A673 (cell line): Measurements from ENCODE around the gene IGFBP3. TPM values are rescaled to one million over a fixed set of nuclear protein-coding genes. Genes with fewer than 3 reads are reported as not detected.
A peak's percentile ranks its signal among the peaks of the same experiment; 100 is the strongest.

Experiments
- BruUV-seq: library from RNA; stranded (reverse); fragments of 400-500 nt; replicated peaks from 2 replicates; lab custom pipeline; 2021; lab: Mats Ljungman, UMichigan
- CTCF ChIA-PET: fragments of 300-600 bp; sonication (Branson Sonifier 250); formaldehyde crosslinking; loops from one replicate; lab custom pipeline; 2022; ENCODE audit warnings: antibody characterized with exemption; lab: Charles Lee
- POLR2A ChIA-PET: fragments of 300-600 bp; sonication (Branson Sonifier 250); formaldehyde crosslinking; loops from one replicate; lab custom pipeline; 2022; ENCODE audit warnings: antibody characterized with exemption; ENCODE audit not compliant: low non-redundant PET; lab: Charles Lee
- DNase-seq: peaks from one replicate; pipeline ENCODE4 v3.0.0-alpha.2; 2015; ENCODE audit warnings: low spot score
- H3K27ac ChIP-seq: fragments of 200-600 bp; sonication (generic); 2 replicates; pipeline ENCODE4 v1.5.1; 2016; ENCODE audit warnings: mixed run types, low read depth, mild to moderate bottlenecking, mixed read lengths, antibody characterized with exemption, low read length; ENCODE audit not compliant: poor library complexity, severe bottlenecking
- H3K27me3 ChIP-seq: fragments of 200-600 bp; sonication (generic); replicated peaks from 2 replicates; pipeline ENCODE4 v1.6.1; 2017; ENCODE audit warnings: mixed run types, low read depth, mild to moderate bottlenecking, mixed read lengths, antibody characterized with exemption, low read length; ENCODE audit not compliant: insufficient read depth, poor library complexity
- H3K36me3 ChIP-seq: fragments of 200-600 bp; sonication (generic); 2 replicates; pipeline ENCODE4 v1.6.1; 2016; ENCODE audit warnings: mixed run types, mild to moderate bottlenecking, mixed read lengths, antibody characterized with exemption, low read length; ENCODE audit not compliant: insufficient read depth, poor library complexity, severe bottlenecking
- H3K4me1 ChIP-seq: fragments of 200-600 bp; sonication (generic); 2 replicates; pipeline ENCODE4 v1.6.1; 2017; ENCODE audit warnings: mixed run types, mild to moderate bottlenecking, mixed read lengths, antibody characterized with exemption, low read length; ENCODE audit not compliant: insufficient read depth, poor library complexity, severe bottlenecking
- H3K4me3 ChIP-seq: fragments of 200-600 bp; sonication (generic); 2 replicates; pipeline ENCODE4 v1.5.1; 2016; ENCODE audit warnings: low read depth, mixed run types, mild to moderate bottlenecking, mixed read lengths, low read length; ENCODE audit not compliant: poor library complexity, severe bottlenecking
- H3K9me3 ChIP-seq: fragments of 200-600 bp; sonication (generic); 2 replicates; pipeline ENCODE4 v1.6.1; 2016; ENCODE audit warnings: mixed run types, low read depth, mild to moderate bottlenecking, mixed read lengths, antibody characterized with exemption, low read length; ENCODE audit not compliant: poor library complexity, severe bottlenecking
- CTCF ChIP-seq: fragments of 300-800, 200-600 bp; sonication (generic); conservative IDR thresholded peaks from 2 replicates; pipeline ENCODE4 v1.5.1; 2017; ENCODE audit warnings: low read depth, mild to moderate bottlenecking, antibody characterized with exemption, low read length, moderate library complexity, mixed read lengths
- EZH2 ChIP-seq: fragments of 200-600 bp; sonication (generic); IDR thresholded peaks from 2 replicates; pipeline ENCODE4 v1.6.1; 2017; ENCODE audit warnings: borderline replicate concordance, low read depth, mild to moderate bottlenecking, mixed read lengths, antibody characterized with exemption, low read length; ENCODE audit not compliant: poor library complexity, severe bottlenecking
- intact Hi-C: fragments of 100-400 bp; cut with micrococcal nuclease; formaldehyde crosslinking; loops from one replicate; pipeline ENCODE4 v1.10.0; 2022; ENCODE audit not compliant: unreplicated experiment
- total RNA-seq: library from RNA; stranded (reverse); gene quantifications from 2 replicates; pipeline ENCODE4 v1.2.3, GENCODE V29; 2021

IGFBP3 gene
- total RNA-seq, 1 experiment from 2014 or later = 1.1 TPM

GRCh38 chr7:45918556-45918955 is 2.5 kb downstream of the IGFBP3 start:
- CTCF ChIA-PET = no interaction called here
- TF ChIP-seq CTCF (no peak), EZH2 (no peak)
- BruUV-seq = no TSS peak
- POLR2A ChIA-PET = no interaction called here
- no peaks in the 10 kb centered on the region for H3K9me3 ChIP-seq
- peaks cover 5% of the 10 kb centered on the region for H3K4me1 ChIP-seq
- intact Hi-C loops = loop anchor here (10.0 kb wide), 1 partner anchor 1906 kb away; no protein-coding TSS in a partner anchor
- no peaks in the 10 kb centered on the region for H3K36me3 ChIP-seq
- no peak overlapping the region for H3K4me3 ChIP-seq
- peaks cover 79% of the 10 kb centered on the region for H3K27me3 ChIP-seq
- no peak overlapping the region for H3K27ac ChIP-seq
- DNase-seq = no peak

GRCh38 chr7:45917658-45918057 is 3.4 kb downstream of the IGFBP3 start:
- no TSS peak for BruUV-seq
- DNase-seq = peak; percentile 78
- H3K27me3 ChIP-seq = peaks cover 71% of the 10 kb centered on the region
- H3K36me3 ChIP-seq = no peaks in the 10 kb centered on the region
- no peaks in the 10 kb centered on the region for H3K9me3 ChIP-seq
- POLR2A ChIA-PET = no interaction called here
- intact Hi-C loops = loop anchor here (1.0 to 10.0 kb wide), 2 partner anchors 1263 to 1907 kb away; no protein-coding TSS in a partner anchor
- TF ChIP-seq EZH2 = no peak
- TF ChIP-seq CTCF = peak; percentile 93
- no peak overlapping the region for H3K27ac ChIP-seq
- no peak overlapping the region for H3K4me3 ChIP-seq
- CTCF ChIA-PET = no interaction called here
- peaks cover 3% of the 10 kb centered on the region for H3K4me1 ChIP-seq

- no peaks in the 10 kb centered on the region for H3K9me3 ChIP-seq
- no TSS peak for BruUV-seq
- H3K27me3 ChIP-seq = peaks cover 65% of the 10 kb centered on the region
- intact Hi-C loops = loop anchor here (1.0 to 10.0 kb wide), 2 partner anchors 1263 to 1908 kb away; no protein-coding TSS in a partner anchor
- POLR2A ChIA-PET = no interaction called here
- no peak overlapping the region for H3K4me3 ChIP-seq
- no peak overlapping the region for H3K27ac ChIP-seq
- H3K36me3 ChIP-seq = no peaks in the 10 kb centered on the region
- H3K4me1 ChIP-seq = no peaks in the 10 kb centered on the region
- TF ChIP-seq EZH2 (no peak), CTCF (no peak)
- CTCF ChIA-PET = no interaction called here
- DNase-seq = no peak
These were observed 4.0 kb downstream of the IGFBP3 start for GRCh38 chr7:45917064-45917463.
